GM12864 (cell line): ENCODE measurements around the gene ASPA.
"Not testable (repeated sequence)": the region's sequence is repeated elsewhere in the genome, so short reads cannot be mapped to it uniquely, and the experiment has no call there.

Experiments used
- DNase-seq: peaks from one replicate; pipeline ENCODE4 v3.0.0-alpha.2; 2011; ENCODE audit warnings: low read depth
- H3K4me3 ChIP-seq: 2 replicates; pipeline ENCODE4 v1.5.1; 2011; ENCODE audit warnings: mild to moderate bottlenecking, low read depth, low read length, control low read depth
- CTCF ChIP-seq: IDR thresholded peaks from 2 replicates; pipeline ENCODE4 v1.5.1; 2011; ENCODE audit warnings: low read depth, mild to moderate bottlenecking, moderate library complexity, low read length, control low read depth, inconsistent platforms; ENCODE audit errors: missing control alignments

ASPA gene

DNA sequence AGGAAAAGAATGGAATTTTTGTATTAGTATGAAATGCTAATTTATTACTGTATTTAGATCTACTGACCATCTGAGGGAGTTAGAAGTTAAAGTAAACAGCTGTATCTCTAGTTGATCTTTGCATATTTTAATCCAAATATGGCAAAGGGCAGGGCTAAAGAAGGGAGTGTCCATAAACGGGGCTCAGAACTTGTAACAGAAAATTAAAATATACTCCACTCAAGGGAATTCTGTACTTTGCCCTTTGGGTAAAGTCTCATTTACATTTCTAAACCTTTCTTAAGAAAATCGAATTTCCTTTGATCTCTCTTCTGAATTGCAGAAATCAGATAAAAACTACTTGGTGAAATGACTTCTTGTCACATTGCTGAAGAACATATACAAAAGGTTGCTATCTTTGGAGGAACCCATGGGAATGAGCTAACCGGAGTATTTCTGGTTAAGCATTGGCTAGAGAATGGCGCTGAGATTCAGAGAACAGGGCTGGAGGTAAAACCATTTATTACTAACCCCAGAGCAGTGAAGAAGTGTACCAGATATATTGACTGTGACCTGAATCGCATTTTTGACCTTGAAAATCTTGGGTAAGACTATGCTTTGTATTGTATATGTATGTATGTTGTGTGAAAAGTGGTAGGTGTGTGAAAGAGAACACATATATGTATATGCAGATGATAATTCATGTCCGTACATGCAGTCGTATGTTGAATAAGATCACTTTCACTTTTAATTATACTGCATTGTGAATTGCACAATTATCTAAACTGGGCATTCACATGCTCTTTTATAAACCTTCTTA, at the start of gene ASPA:
TSS of gene ASPA (plus strand) at position 186 of the 799 bp plus-strand sequence. CDS start at position 349, 163 bp downstream.
- no peak for TF ChIP-seq CTCF
- H3K4me3 ChIP-seq = no peak within 1 kb of the TSS
- DNase-seq = no peak

DNA sequence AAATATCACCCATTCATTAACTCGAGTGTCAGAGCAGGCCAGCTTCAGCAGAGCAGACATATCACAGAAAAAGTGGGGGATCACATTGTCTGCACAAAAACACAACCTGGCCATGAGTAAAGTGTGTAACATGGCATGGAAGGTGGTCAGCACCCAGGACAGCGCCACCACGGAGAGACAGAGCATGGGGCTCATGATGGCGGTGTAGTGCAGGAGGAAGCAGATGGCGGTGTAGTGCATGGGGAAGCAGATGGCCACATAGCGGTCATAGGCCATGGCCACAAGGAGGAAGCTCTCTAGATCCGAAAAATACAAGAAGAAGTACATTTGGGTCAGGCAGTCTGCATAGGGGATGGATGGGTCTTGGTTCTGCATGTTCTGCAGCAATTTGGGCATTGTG, 42.6 kb upstream of the ASPA start:
- not testable (repeated sequence) for DNase-seq, H3K4me3 ChIP-seq

- H3K4me3 ChIP-seq = no peak within 1 kb of the TSS
- no peak for TF ChIP-seq CTCF
- DNase-seq = no peak
Observed at GRCh38 chr17:3433741-3434140, 42.1 kb upstream of the ASPA start, which contains the start of gene OR1E2. OR1E2 (minus strand) TSS chr17:3433841; CDS start chr17:3433841, 0 bp downstream.

GRCh38 chr17:3438368-3438767, 37.4 kb upstream of the ASPA start:
- H3K4me3 ChIP-seq = no peak overlapping the region
- no peak for DNase-seq
- TF ChIP-seq CTCF = no peak

DNA sequence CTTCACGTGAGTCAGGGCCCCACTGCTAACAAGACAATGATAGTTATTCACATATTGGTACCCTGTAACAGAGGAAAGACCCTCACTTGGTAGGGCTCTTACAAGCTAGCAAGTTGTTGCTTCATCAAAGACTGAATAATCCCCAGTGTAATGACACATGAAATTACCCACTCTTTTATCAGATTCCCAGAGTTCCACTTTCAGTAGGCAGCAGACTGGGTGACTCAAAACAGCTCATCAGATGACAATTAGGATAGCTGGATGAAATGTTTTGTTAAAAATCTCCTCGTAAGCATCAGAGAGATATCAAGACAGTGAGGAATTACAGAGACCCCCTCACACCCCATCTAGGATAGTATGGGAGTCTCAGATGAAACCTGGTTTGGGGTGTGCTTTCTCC, 35.3 kb upstream of the ASPA start:
- no peak for DNase-seq
- no peak for TF ChIP-seq CTCF
- no peak overlapping the region for H3K4me3 ChIP-seq

GRCh38 chr17:3447625-3448024, 28.2 kb upstream of the ASPA start:
- H3K4me3 ChIP-seq = no peak overlapping the region
- TF ChIP-seq CTCF = peak; percentile 38
- DNase-seq = no peak

DNA sequence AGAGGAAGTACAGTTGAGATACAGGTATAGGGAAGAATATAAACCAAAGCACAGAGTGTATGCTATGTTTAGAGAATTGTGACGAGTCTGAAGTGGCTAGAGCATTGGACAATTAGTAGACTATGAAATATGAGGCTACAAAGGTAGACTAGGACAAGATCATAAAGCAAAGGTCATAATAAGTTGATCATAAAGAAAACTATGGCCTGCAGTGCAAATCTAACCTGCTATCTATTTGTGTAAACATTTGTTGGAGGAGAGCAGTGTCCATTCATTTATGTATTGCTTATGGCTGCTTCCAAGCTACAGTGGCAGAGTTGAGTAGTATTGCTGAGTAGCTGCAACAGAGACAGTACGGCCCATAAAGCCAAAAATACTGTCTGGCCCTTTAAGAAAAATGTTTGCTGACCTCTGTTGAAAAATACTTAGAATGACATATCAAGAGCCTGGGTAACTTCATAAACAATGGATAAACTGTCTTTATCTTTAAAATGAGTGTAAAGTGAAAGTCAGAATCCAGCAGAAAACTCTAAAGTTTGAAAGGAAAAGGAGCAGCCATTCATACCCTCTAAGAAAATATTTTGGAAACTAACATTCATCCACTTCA, 27.6 kb upstream of the ASPA start:
- H3K4me3 ChIP-seq = no peak overlapping the region
- no peak for TF ChIP-seq CTCF
- DNase-seq = no peak

GRCh38 chr17:3466355-3466754, 9.4 kb upstream of the ASPA start:
- not testable (repeated sequence) for DNase-seq, H3K4me3 ChIP-seq
